Measurements from ENCODE around the gene TREML4. TPM values are rescaled to one million over a fixed set of nuclear protein-coding genes. Genes with fewer than 3 reads are reported as not detected.

Gene TREML4
- total RNA-seq, 4 donors from 2014 or later, result not detected

- Histone ChIP-seq H3K27me3 (no peaks in the 10 kb centered on the region), H3K4me1 (peaks cover 27 to 56% of the 10 kb centered on the region in 2 donors), H3K36me3 (no peaks in the 10 kb centered on the region), H3K4me3 (replicated peaks in 1 of 3) (no peak overlapping the region), H3K27ac (peak overlapping the region; percentile 42 to 88 (median 63)), H3K9me3 (no peaks in the 10 kb centered on the region)
- DNase-seq, result peak; percentile 28 to 30
- WGBS, 2 donors, result 16 to 19% methylated on average over 6 of the region's 6 CpGs
- intact Hi-C loops (cut with DNase I), result no loop called here
- no peak for TF ChIP-seq POLR2A (IDR thresholded peaks at IDR 0.05)
Measured at GRCh38 chr6:41288030-41288753, 60.0 kb downstream of the TREML4 start.

Small RNA genes within 50 kb of the gene (small RNA-seq; reads per million reads assigned to genes)
- gene AL391903.2, result not detected
- gene AL391903.3, result not detected
- 2.1 reads per million, percentile 58 among the genes with 10 or more reads in this experiment for gene RNA5SP207

Other genes starting within 250 kb of the TREML4 start
- 1 to 10 TPM in 3 of 4 donors, under 1 TPM in 1; 0.93 to 3.6 (median 2.0) TPM for gene UNC5CL, start 189.1 kb upstream of the TREML4 start, total RNA-seq
- not detected for gene TSPO2, start 185.9 kb upstream of the TREML4 start, total RNA-seq
- gene APOBEC2, start 175.1 kb upstream of the TREML4 start, total RNA-seq, result not detected
- gene OARD1, start 156.0 kb upstream of the TREML4 start, total RNA-seq, result 10 to 100 TPM; 23.6 to 31.7 (median 25.4) TPM
- gene NFYA, start 155.4 kb upstream of the TREML4 start, total RNA-seq, result 10 to 100 TPM; 31.8 to 40.3 (median 36.0) TPM
- not detected for gene TREML1, start 74.0 kb upstream of the TREML4 start, total RNA-seq
- 1 to 10 TPM in 3 of 4 donors, not detected in 1; 1.0 to 4.1 (median 1.7) TPM for gene TREM2, start 65.2 kb upstream of the TREML4 start, total RNA-seq
- gene TREML2, start 27.2 kb upstream of the TREML4 start, total RNA-seq, result not detected
- gene TREM1, start 58.3 kb downstream of the TREML4 start, total RNA-seq, result 1 to 10 TPM in 2 of 4 donors, under 1 TPM in 1, not detected in 1; 0.63 to 4.5 (median 1.0) TPM
- not detected for gene NCR2, start 107.3 kb downstream of the TREML4 start, total RNA-seq

All from thyroid gland (tissue), 4 donors.